GM12872 (cell line): ENCODE measurements around the gene MYBPH.

ENCODE experiments used
- CTCF ChIP-seq: IDR thresholded peaks from 3 replicates; pipeline ENCODE4 v1.5.1; 2011; ENCODE audit warnings: low read depth, mild to moderate bottlenecking, low read length, moderate library complexity; ENCODE audit not compliant: insufficient read depth

MYBPH gene

GRCh38 chr1:203183828-203184227 is 8.2 kb upstream of the MYBPH start:
- TF ChIP-seq CTCF: no peak

- TF ChIP-seq CTCF: no peak
These were observed 6.8 kb upstream of the MYBPH start for GRCh38 chr1:203182387-203182953.

- no peak for TF ChIP-seq CTCF
These were observed 6.2 kb upstream of the MYBPH start for GRCh38 chr1:203181586-203182386.

GRCh38 chr1:203180611-203181330 is 5.1 kb upstream of the MYBPH start:
- no peak for TF ChIP-seq CTCF

GRCh38 chr1:203179667-203180005 is 4.0 kb upstream of the MYBPH start:
- TF ChIP-seq CTCF: no peak

GRCh38 chr1:203178821-203179666 is 3.4 kb upstream of the MYBPH start:
- TF ChIP-seq CTCF: no peak

- no peak for TF ChIP-seq CTCF
These were observed 2.5 kb upstream of the MYBPH start for GRCh38 chr1:203178083-203178482.
